ENCODE measurements around the gene PRM1. TPM values are rescaled to one million over a fixed set of nuclear protein-coding genes. Genes with fewer than 3 reads are reported as not detected.

The PRM1 gene, protein sequence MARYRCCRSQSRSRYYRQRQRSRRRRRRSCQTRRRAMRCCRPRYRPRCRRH
- not detected in 2 replicates for total RNA-seq
- long read RNA-seq = 0 reads

DNA sequence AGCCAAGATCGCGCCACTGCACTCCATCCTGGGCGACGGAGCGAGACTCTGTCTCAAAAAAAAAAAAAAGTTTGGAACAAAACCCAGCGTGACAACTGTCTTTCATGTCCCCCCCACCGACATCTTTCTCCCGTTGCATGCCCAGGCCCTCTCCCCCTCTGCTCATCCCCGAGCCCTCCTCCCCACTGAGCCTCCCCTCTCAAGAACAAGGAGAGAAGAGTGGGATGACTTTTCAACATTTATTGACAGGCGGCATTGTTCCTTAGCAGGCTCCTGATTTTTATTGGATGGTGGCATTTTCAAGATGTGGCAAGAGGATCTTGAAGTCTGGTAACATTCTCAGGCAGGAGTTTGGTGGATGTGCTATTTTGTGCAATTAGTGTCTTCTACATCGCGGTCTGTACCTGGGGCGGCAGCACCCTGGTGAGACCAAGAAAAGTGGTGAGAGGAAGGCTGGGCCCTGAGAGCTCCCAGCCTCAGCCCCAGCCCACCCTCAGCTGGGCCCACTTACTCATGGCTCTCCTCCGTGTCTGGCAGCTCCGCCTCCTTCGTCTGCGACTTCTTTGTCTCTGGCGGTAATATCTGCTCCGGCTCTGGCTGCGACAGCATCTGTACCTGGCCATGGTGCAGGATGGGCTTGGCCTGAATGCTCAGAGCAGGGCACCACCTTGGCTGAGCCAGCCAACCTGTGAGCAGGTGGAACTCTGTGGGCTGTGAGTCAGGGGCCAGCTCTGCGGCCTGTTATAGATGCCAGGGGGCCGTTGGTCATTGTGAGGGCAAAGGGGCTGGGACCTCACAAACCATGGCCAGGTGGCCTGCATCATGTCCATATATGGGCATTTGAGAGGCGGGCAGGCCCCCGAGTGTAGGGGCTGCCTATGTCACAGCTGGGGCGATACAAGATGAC, at the start of gene PRM1:
Gene PRM1 (minus strand): TSS at position 715 of the 907 bp plus-strand sequence. CDS start 92 bp downstream, at position 623.
- Mint-ChIP-seq H3K27ac (ENCODE audit: unreplicated experiment) (peak within 1 kb of the TSS; percentile 35), H3K36me3 (ENCODE audit: low read depth) (no peaks in the 10 kb centered on the region), H3K4me3 (no peak within 1 kb of the TSS), H3K4me1 (no peaks in the 10 kb centered on the region), H3K9me3 (no peaks in the 10 kb centered on the region), H3K27me3 (ENCODE audit: low read depth) (no peaks in the 10 kb centered on the region)
- TF ChIP-seq, protein P1, sequence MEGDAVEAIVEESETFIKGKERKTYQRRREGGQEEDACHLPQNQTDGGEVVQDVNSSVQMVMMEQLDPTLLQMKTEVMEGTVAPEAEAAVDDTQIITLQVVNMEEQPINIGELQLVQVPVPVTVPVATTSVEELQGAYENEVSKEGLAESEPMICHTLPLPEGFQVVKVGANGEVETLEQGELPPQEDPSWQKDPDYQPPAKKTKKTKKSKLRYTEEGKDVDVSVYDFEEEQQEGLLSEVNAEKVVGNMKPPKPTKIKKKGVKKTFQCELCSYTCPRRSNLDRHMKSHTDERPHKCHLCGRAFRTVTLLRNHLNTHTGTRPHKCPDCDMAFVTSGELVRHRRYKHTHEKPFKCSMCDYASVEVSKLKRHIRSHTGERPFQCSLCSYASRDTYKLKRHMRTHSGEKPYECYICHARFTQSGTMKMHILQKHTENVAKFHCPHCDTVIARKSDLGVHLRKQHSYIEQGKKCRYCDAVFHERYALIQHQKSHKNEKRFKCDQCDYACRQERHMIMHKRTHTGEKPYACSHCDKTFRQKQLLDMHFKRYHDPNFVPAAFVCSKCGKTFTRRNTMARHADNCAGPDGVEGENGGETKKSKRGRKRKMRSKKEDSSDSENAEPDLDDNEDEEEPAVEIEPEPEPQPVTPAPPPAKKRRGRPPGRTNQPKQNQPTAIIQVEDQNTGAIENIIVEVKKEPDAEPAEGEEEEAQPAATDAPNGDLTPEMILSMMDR (conservative IDR thresholded peaks at IDR 0.05) = no peak
- DNase-seq (ENCODE audit: low read depth, low spot score) = no peak

DNA sequence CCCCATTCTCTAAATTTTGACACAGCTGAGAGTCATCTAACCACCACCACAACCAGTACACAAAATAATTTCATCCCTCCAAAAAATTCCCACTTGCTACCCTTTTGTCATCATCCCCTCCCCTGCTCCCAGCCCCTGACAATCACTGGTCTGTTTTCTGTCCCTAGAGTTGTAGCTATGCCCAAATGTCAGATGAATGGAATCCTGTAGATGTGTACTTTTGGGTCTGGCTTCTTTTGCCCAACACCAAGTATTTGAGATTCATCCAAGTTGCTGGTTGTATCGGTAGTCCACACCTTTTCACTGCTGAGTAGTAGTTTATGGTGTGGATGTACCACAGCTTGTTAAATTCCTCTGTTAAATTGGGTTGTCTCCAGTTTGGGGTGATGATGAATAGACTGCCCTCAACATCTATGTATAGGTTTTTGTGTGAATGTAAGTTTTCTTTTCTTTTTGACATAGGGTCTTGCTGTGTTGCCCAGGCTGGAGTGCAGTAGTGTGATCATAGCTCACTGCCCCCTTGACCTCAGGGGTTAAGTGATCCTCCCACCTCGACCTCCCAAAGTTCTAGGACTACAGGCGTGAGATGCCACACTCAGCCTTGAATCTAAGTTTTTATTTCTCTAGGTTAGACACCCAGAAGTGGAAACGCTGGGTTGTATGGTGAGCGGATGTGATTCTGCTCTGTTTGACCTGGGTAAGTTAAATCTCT, 49.6 kb upstream of the PRM1 start:
- H3K36me3 Mint-ChIP-seq (ENCODE audit: low read depth) = no peaks in the 10 kb centered on the region
- no peak overlapping the region for H3K27ac Mint-ChIP-seq (ENCODE audit: unreplicated experiment)
- no peaks in the 10 kb centered on the region for H3K27me3 Mint-ChIP-seq (ENCODE audit: low read depth)
- peaks cover 48% of the 10 kb centered on the region for H3K4me1 Mint-ChIP-seq
- peaks cover 3% of the 10 kb centered on the region for H3K9me3 Mint-ChIP-seq
- TF ChIP-seq, protein P1 (conservative IDR thresholded peaks at IDR 0.05) = no peak
- H3K4me3 Mint-ChIP-seq = no peak overlapping the region
- no peak for DNase-seq (ENCODE audit: low read depth, low spot score)

DNA sequence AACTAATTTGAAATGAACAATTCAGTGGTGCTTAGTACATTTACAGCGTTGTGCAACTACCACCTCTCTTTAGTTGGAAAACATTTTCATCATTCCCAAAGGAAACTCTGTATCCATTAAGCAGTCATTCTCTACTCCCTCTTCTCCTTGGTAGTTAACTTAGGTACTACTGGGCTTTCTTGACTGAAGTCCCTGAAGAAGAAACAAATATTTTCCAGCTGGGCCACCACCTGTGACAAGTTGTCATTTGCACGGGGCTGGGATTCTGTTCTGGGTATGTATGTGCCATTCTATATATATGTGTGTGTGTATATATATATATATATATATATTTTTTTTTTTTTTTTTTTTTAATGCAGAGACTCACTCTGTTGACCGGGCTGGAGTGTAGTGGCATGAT, 48.8 kb upstream of the PRM1 start:
- H3K4me3 Mint-ChIP-seq = no peak overlapping the region
- H3K27ac Mint-ChIP-seq (ENCODE audit: unreplicated experiment) = no peak overlapping the region
- H3K9me3 Mint-ChIP-seq = peaks cover 2% of the 10 kb centered on the region
- H3K4me1 Mint-ChIP-seq = peaks cover 48% of the 10 kb centered on the region
- no peaks in the 10 kb centered on the region for H3K27me3 Mint-ChIP-seq (ENCODE audit: low read depth)
- TF ChIP-seq, protein P1 (conservative IDR thresholded peaks at IDR 0.05) = no peak
- H3K36me3 Mint-ChIP-seq (ENCODE audit: low read depth) = no peaks in the 10 kb centered on the region
- DNase-seq (ENCODE audit: low read depth, low spot score) = no peak

DNA sequence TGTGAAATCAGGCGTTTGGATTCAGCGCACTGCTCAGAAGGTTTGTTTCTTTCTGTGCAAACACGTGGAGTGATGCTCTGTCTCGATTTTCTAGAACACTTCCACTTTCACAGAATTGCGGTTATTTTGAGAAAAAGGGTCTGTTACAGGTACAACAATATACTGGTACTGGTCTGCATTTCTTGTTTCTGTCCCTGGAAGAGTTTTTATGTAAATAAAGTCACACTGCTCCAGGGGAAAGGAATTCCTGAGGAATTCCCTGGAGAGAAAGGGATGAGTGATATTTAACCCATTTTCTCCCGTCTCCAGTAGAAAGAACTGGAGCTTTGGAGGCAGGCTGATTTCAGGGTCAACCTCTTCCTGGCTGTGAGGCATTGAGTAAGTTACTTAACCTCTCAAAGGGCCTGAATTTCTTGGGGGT, 48.0 kb upstream of the PRM1 start:
- Mint-ChIP-seq H3K4me3 (no peak overlapping the region), H3K27me3 (ENCODE audit: low read depth) (no peaks in the 10 kb centered on the region), H3K36me3 (ENCODE audit: low read depth) (no peaks in the 10 kb centered on the region), H3K9me3 (no peaks in the 10 kb centered on the region), H3K4me1 (peaks cover 48% of the 10 kb centered on the region), H3K27ac (ENCODE audit: unreplicated experiment) (peak overlapping the region; percentile 6)
- no peak for DNase-seq (ENCODE audit: low read depth, low spot score)
- TF ChIP-seq, protein P1 (conservative IDR thresholded peaks at IDR 0.05) = no peak

DNA sequence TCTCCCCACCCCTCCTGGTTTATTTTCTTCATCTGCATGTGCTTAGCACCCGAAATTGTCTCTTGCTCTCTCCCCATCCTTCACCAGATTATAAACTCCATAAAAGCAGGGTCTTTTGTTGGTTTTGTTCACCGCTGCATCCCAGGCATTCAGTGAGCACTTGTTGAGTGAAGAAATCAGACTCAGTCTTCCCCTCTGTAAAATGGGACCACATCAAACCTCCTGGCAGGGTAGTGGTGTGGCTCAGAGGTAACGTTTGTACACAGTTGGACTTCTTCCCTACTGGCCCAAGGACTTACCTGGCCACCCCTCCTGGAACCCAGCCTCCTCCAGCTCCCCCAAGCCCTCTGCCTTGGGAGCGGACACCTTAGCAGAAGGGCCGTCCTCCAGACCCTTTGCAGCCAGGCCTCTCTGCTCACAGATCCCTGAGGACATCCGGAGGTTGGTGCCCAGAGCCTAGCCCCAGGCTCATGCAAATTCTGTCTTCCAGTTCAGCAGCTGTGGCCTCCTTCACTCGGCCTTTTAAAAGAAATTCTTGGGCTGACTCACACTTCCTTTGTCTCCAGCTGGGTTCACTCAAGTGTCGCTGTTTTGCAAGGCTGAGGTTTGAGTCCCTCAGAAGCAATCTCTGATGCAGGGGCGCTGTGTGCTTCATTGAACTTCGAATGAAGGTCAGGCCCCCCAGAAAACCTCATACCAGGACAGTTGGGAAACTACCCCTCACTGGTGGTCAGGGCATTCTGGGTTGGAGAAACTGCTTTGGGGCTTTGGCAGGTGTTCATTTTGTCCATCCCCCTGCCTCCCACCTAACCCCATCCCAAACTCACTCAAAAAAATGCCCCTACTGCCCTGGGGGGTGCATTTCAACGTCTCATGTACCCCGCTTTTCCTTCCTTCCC, 47.3 kb upstream of the PRM1 start:
- Mint-ChIP-seq H3K27ac (ENCODE audit: unreplicated experiment) (peak overlapping the region; percentile 87), H3K27me3 (ENCODE audit: low read depth) (no peaks in the 10 kb centered on the region), H3K4me3 (no peak overlapping the region), H3K4me1 (peaks cover 42% of the 10 kb centered on the region), H3K36me3 (ENCODE audit: low read depth) (no peaks in the 10 kb centered on the region), H3K9me3 (no peaks in the 10 kb centered on the region)
- peak; percentile 29 for DNase-seq (ENCODE audit: low read depth, low spot score)
- TF ChIP-seq, protein P1 (conservative IDR thresholded peaks at IDR 0.05) = no peak

Data from neural crest cell (in vitro differentiated cells).